Common myeloid progenitor, CD34-positive (primary cell): ENCODE data around the gene JUND.
A peak's percentile ranks its signal among the peaks of the same experiment; 100 is the strongest.

Source experiments
- CTCF ChIA-PET: fragments of 350-600 bp; sonication (Branson Sonifier 250); formaldehyde crosslinking; loops from one replicate; lab custom pipeline; 2021; ENCODE audit warnings: antibody characterized with exemption; lab: Charles Lee
- POLR2A ChIA-PET: fragments of 350-600 bp; sonication (Branson Sonifier 250); formaldehyde crosslinking; loops from one replicate; lab custom pipeline; 2021; ENCODE audit warnings: antibody characterized with exemption; lab: Charles Lee
- DNase-seq, 3 donors: peaks; one replicate each; pipeline versions ENCODE4 v3.0.0 to v3.0.0-alpha.2; 2013
- H3K27ac ChIP-seq, 2 experiments: 1 replicate in 1 of 2; 2 replicates in 1 of 2; pipeline ENCODE4 v1.7.0; 2013; ENCODE audit warnings: inconsistent platforms in 2 of 2, low read length in 2 of 2, mild to moderate bottlenecking in 2 of 2, low read depth in 1 of 2, moderate library complexity in 1 of 2; ENCODE audit not compliant: severe bottlenecking in 2 of 2, insufficient read depth in 1 of 2, poor library complexity in 1 of 2
- H3K27me3 ChIP-seq, 5 experiments: replicated peaks in 2 of 5; 1 replicate in 3 of 5; 2 replicates in 2 of 5; pipeline versions ENCODE4 v1.6.1 to v1.7.0; 2013; ENCODE audit warnings: low read length in 4 of 5, mild to moderate bottlenecking in 2 of 5, moderate library complexity in 2 of 5, inconsistent platforms in 1 of 5; ENCODE audit not compliant: insufficient read depth in 5 of 5, control insufficient read depth in 4 of 5
- H3K36me3 ChIP-seq, 4 experiments: 1 replicate in 2 of 4; 2 replicates in 2 of 4; pipeline versions ENCODE4 v1.6.1 to v1.7.0; 2013; ENCODE audit warnings: low read length in 3 of 4, control low read depth in 1 of 4, mild to moderate bottlenecking in 1 of 4; ENCODE audit not compliant: control insufficient read depth in 4 of 4, insufficient read depth in 4 of 4
- H3K4me1 ChIP-seq, 4 experiments: 1 replicate in 3 of 4; 2 replicates in 1 of 4; pipeline versions ENCODE4 v1.6.1 to v1.7.1; 2013; ENCODE audit warnings: low read length in 3 of 4, mild to moderate bottlenecking in 3 of 4, control low read depth in 1 of 4, inconsistent platforms in 1 of 4, moderate library complexity in 1 of 4; ENCODE audit not compliant: control insufficient read depth in 4 of 4, insufficient read depth in 4 of 4; ENCODE audit errors: control extremely low read depth in 1 of 4
- H3K4me3 ChIP-seq, 7 experiments: 1 replicate in 4 of 7; 2 replicates in 3 of 7; pipeline versions ENCODE4 v1.5.1 to v1.7.0; 2013; ENCODE audit warnings: mild to moderate bottlenecking in 7 of 7, low read length in 6 of 7, moderate library complexity in 6 of 7, inconsistent platforms in 2 of 7, low read depth in 2 of 7, control low read depth in 1 of 7; ENCODE audit not compliant: insufficient read depth in 4 of 7, control insufficient read depth in 1 of 7; ENCODE audit errors: extremely low read depth in 1 of 7
- H3K9me3 ChIP-seq, 5 experiments: 1 replicate in 4 of 5; 2 replicates in 1 of 5; pipeline versions ENCODE4 v1.6.1 to v1.7.1; 2013; ENCODE audit warnings: low read length in 4 of 5, mild to moderate bottlenecking in 2 of 5, inconsistent platforms in 1 of 5, low read depth in 1 of 5, moderate library complexity in 1 of 5; ENCODE audit not compliant: control insufficient read depth in 4 of 5, insufficient read depth in 2 of 5; ENCODE audit errors: control extremely low read depth in 1 of 5
- WGBS: methylation state at CpG from one replicate; pipeline ENCODE4 v1.1.5; 2013; ENCODE audit not compliant: insufficient coverage; 5-methylcytosine and 5-hydroxymethylcytosine counted together

JUND gene

GRCh38 chr19:18286973-18287635, 5.7 kb upstream of the JUND start:
- Histone ChIP-seq H3K36me3 (no peaks in the 10 kb centered on the region), H3K4me3 (no peak overlapping the region), H3K4me1 (peaks cover 4 to 78% (median 46%) of the 10 kb centered on the region in 4 experiments), H3K27me3 (no peaks in the 10 kb centered on the region), H3K27ac (no peak overlapping the region), H3K9me3 (no peaks in the 10 kb centered on the region)
- 97% methylated on average over 15 of the region's 21 CpGs for WGBS
- no peak for DNase-seq
- ChIA-PET POLR2A (no interaction called here), CTCF (interaction anchor here (1.3 to 1.5 kb wide), 2 partner anchors 17 to 35 kb away, joined by 4 to 5 read pairs; partner anchors contain the start of gene LSM4)

- no peaks in the 10 kb centered on the region for H3K27me3 ChIP-seq
- DNase-seq = no peak
- H3K4me3 ChIP-seq = peak overlapping the region in 1 of 7 experiments; percentile 16
- no peaks in the 10 kb centered on the region for H3K9me3 ChIP-seq
- peaks cover 0 to 8% (median 0%) of the 10 kb centered on the region in 4 experiments for H3K36me3 ChIP-seq
- H3K4me1 ChIP-seq = peaks cover 1 to 58% (median 27%) of the 10 kb centered on the region in 4 experiments
- H3K27ac ChIP-seq = peak overlapping the region; percentile 22 to 44
- 50% methylated on average over 11 of the region's 12 CpGs for WGBS
- ChIA-PET CTCF (interaction anchor here (0.9 to 1.0 kb wide), 2 partner anchors 30 to 42 kb away, joined by 3 to 5 read pairs; no protein-coding TSS in a partner anchor), POLR2A (interaction anchor here (0.5 to 1.2 kb wide), 2 partner anchors 37 to 45 kb away, joined by 3 to 5 read pairs; no protein-coding TSS in a partner anchor)
Measured at GRCh38 chr19:18284712-18285360, 3.4 kb upstream of the JUND start.

- Histone ChIP-seq H3K4me3 (no peak overlapping the region), H3K4me1 (peaks cover 3 to 55% (median 25%) of the 10 kb centered on the region in 4 experiments), H3K36me3 (peaks cover 3 to 15% (median 8%) of the 10 kb centered on the region in 4 experiments), H3K9me3 (no peaks in the 10 kb centered on the region), H3K27ac (peak overlapping the region in 1 of 2 experiments; percentile 98), H3K27me3 (no peaks in the 10 kb centered on the region)
- ChIA-PET CTCF (interaction anchor here (16.0 kb wide), 1 partner anchor 39 kb away, joined by 354 read pairs; the partner anchor contains the start of gene LSM4), POLR2A (interaction anchor here (4.7 to 5.7 kb wide), 2 partner anchors 9 to 21 kb away, joined by 54 to 145 read pairs; no protein-coding TSS in a partner anchor)
- no peak for DNase-seq
- WGBS = 100% methylated on average over 2 of the region's 5 CpGs
Measured at GRCh38 chr19:18283338-18283737, 1.9 kb upstream of the JUND start.

GRCh38 chr19:18282788-18283141, 1.3 kb upstream of the JUND start:
- peaks cover 3 to 54% (median 25%) of the 10 kb centered on the region in 4 experiments for H3K4me1 ChIP-seq
- ChIA-PET POLR2A (interaction anchor here (3.7 to 6.8 kb wide), 4 partner anchors 9 to 46 kb away, joined by 25 to 217 read pairs (median 100); partner anchors contain the start of gene LSM4), CTCF (interaction anchor here (0.6 to 16.0 kb wide), 4 partner anchors 8 to 40 kb away, joined by 3 to 354 read pairs (median 42); partner anchors contain the start of gene LSM4)
- H3K9me3 ChIP-seq = no peaks in the 10 kb centered on the region
- no peaks in the 10 kb centered on the region for H3K27me3 ChIP-seq
- H3K27ac ChIP-seq = peak overlapping the region; percentile 95 to 98
- DNase-seq = no peak
- peaks cover 3 to 16% (median 11%) of the 10 kb centered on the region in 4 experiments for H3K36me3 ChIP-seq
- 76% methylated on average over 3 of the region's 4 CpGs for WGBS
- H3K4me3 ChIP-seq = peak overlapping the region in 5 of 7 experiments; percentile 63 to 81 (median 68)

- Histone ChIP-seq H3K27ac (peak overlapping the region; percentile 95 to 98), H3K27me3 (no peaks in the 10 kb centered on the region), H3K9me3 (no peaks in the 10 kb centered on the region), H3K36me3 (peaks cover 3 to 16% (median 11%) of the 10 kb centered on the region in 4 experiments), H3K4me3 (peak overlapping the region; percentile 8 to 81 (median 68)), H3K4me1 (peaks cover 3 to 49% (median 25%) of the 10 kb centered on the region in 4 experiments)
- DNase-seq = no peak
- ChIA-PET POLR2A (interaction anchor here (0.6 to 6.8 kb wide), 19 partner anchors 10 to 332 kb away, joined by 3 to 217 read pairs (median 5); partner anchors contain the start of genes LSM4 and MPV17L2), CTCF (interaction anchor here (0.6 to 16.0 kb wide), 8 partner anchors 9 to 999 kb away, joined by 3 to 354 read pairs (median 3); partner anchors contain the start of gene LSM4)
- 2% methylated on average over 8 of the region's 27 CpGs for WGBS
Measured at GRCh38 chr19:18282021-18282787, 782 bp upstream of the JUND start.
